Measurements from ENCODE around the gene SDK2.
"Not testable (repeated sequence)": the region's sequence is repeated elsewhere in the genome, so short reads cannot be mapped to it uniquely, and the experiment has no call there.

SDK2 gene

DNA sequence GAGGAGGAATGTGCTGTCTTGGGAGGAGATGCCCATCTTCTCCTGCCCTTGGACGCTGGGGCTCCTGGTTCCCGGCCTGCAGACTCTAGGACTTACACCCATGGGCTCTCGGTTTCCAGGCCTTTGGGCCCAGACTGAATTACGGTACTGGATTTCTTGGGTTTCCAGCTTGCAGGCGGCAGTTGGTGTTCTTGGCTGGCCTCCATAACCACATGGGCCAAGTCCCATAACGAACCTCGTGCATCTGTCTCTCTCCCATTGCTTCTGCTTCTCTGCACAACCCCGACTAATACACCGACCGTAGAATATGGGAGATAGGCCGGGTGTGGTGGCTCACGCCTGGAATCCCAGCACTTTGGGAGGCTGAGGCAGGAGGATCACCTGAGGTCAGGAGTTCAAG is 162.6 kb downstream of the SDK2 start:
- FAIRE-seq (no peak), DNase-seq (ENCODE audit: insufficient read length, low spot score) (no peak)
- no peak for TF ChIP-seq SPI1 (IDR thresholded peaks at IDR 0.05; ENCODE audit: low read depth, low read length)
- TF ChIP-seq TAF1 (IDR thresholded peaks at IDR 0.05; ENCODE audit: low read depth, low read length): no peak
- no peak for TF ChIP-seq PAX5 (IDR thresholded peaks at IDR 0.05; ENCODE audit: insufficient read depth, low read length, severe bottlenecking)
- TF ChIP-seq POLR2A (IDR thresholded peaks at IDR 0.05; ENCODE audit: low read depth, low read length): no peak
- no peak for TF ChIP-seq POU2F2 (IDR thresholded peaks at IDR 0.05; ENCODE audit: low read depth, low read length)
- TF ChIP-seq POLR2AphosphoS5 (IDR thresholded peaks at IDR 0.05; ENCODE audit: low read depth, low read length): no peak

DNA sequence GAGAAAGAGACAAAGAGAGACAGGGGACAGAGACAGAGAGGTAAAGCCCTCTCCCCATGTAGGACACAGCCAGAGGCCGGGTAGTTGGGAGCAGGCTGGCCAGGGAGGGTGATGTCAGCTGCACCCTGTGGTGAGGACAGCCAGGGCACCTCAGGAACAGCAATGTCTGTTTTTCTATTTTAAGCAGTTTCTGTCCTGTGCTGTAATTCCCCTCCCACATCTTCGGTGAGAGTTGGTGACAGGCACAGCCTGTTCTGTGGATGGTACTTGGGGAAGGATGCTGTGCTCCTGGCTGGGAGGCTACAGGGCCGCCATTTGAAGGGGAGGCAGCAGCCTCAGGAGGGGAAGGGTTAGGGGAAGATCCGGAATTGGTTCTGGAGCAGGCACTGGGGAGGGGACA is 163.5 kb downstream of the SDK2 start:
- DNase-seq (ENCODE audit: insufficient read length, low spot score): no peak
- TF ChIP-seq POU2F2 (IDR thresholded peaks at IDR 0.05; ENCODE audit: low read depth, low read length) (no peak), PAX5 (IDR thresholded peaks at IDR 0.05; ENCODE audit: insufficient read depth, low read length, severe bottlenecking) (no peak), SPI1 (IDR thresholded peaks at IDR 0.05; ENCODE audit: low read depth, low read length) (no peak)

DNA sequence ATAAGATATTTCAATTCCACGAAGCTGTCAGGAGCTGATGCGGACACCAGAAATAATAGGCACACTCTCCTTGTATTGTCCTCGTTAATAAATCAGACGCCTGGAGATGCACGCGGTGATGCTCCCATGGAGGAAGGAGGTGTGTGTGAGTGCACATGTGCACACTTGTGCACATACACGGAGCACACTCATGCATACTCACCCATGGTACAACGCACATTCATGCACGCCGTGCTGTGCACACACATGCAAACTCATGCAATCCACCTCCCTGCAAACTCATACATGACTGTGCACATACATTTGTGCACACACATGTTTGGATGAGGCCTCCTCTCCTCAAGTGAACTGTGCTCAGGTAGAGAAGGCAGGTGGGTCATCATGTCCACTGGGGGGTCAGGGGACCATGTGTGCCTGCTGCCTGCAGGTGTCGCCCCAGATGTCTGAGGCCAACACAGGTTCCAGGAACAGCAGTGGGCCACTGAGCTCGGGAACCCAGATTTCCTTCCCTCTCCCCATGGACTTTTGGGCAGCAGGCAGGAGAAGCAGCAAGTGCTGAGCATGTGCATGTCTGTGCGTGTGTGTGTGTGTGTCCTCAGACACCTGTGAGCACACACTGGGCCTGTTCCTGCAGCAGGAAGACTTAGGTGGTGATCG is 165.3 kb downstream of the SDK2 start:
- no peak for DNase-seq (ENCODE audit: insufficient read length, low spot score)
- no peak for FAIRE-seq
- TF ChIP-seq POLR2A (IDR thresholded peaks at IDR 0.05; ENCODE audit: low read depth, low read length) (no peak), POU2F2 (IDR thresholded peaks at IDR 0.05; ENCODE audit: low read depth, low read length) (no peak), POLR2AphosphoS5 (IDR thresholded peaks at IDR 0.05; ENCODE audit: low read depth, low read length) (no peak), TAF1 (IDR thresholded peaks at IDR 0.05; ENCODE audit: low read depth, low read length) (no peak), PAX5 (IDR thresholded peaks at IDR 0.05; ENCODE audit: insufficient read depth, low read length, severe bottlenecking) (no peak)

More for the DNA sequence above, 163.5 kb downstream of the SDK2 start:
- FAIRE-seq: no peak

DNA sequence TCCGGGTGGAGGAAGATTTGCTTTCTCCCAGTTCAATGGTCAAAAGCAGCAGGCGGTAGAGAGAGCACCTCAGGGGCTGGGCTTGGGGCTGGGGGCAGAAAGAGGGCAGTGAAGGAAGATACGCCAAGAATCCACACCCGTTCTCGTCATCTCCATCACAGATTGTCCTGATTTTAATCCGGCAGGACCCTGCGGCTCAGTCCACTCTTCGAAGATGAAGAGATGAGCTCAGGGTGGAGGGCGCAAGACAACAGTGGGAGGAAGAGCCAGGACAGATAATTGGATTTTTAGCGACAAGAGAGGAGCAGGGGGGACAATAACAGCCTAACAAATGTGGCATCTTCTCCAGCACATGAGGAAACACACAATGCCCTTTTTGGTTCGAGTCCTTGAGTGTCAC is 165.9 kb downstream of the SDK2 start:
- no peak for FAIRE-seq
- TF ChIP-seq POLR2AphosphoS5 (IDR thresholded peaks at IDR 0.05; ENCODE audit: low read depth, low read length) (no peak), SPI1 (IDR thresholded peaks at IDR 0.05; ENCODE audit: low read depth, low read length) (no peak), TAF1 (IDR thresholded peaks at IDR 0.05; ENCODE audit: low read depth, low read length) (no peak), POU2F2 (IDR thresholded peaks at IDR 0.05; ENCODE audit: low read depth, low read length) (no peak)
- no peak for DNase-seq (ENCODE audit: insufficient read length, low spot score)

DNA sequence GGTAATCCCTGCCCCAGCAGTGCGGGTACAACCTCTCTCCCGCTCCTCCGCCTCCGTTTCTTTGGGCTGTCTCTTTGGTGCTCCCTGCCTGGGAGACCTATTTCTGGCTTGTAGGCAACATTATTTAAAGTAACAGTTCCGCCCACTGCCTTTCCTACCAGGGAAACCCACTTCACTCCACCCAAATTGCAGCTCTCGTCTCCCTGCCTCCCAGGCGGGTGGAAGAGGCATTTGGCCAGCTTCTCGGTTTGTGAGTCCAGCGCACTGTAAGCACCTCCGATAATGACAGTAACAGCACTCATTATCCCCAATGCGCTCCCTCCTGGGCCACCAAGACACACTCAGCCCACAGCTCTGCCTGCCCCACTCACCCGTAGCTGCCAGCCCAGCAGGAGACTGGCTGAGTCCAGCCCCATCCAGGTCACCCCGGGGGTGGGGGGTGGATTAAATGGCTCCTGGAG is 167.3 kb downstream of the SDK2 start:
- DNase-seq (ENCODE audit: insufficient read length, low spot score) (no peak), FAIRE-seq (no peak)
- TF ChIP-seq SPI1 (IDR thresholded peaks at IDR 0.05; ENCODE audit: low read depth, low read length) (no peak), TAF1 (IDR thresholded peaks at IDR 0.05; ENCODE audit: low read depth, low read length) (no peak), POLR2AphosphoS5 (IDR thresholded peaks at IDR 0.05; ENCODE audit: low read depth, low read length) (no peak), POU2F2 (IDR thresholded peaks at IDR 0.05; ENCODE audit: low read depth, low read length) (no peak), POLR2A (IDR thresholded peaks at IDR 0.05; ENCODE audit: low read depth, low read length) (no peak), PAX5 (IDR thresholded peaks at IDR 0.05; ENCODE audit: insufficient read depth, low read length, severe bottlenecking) (no peak)

DNA sequence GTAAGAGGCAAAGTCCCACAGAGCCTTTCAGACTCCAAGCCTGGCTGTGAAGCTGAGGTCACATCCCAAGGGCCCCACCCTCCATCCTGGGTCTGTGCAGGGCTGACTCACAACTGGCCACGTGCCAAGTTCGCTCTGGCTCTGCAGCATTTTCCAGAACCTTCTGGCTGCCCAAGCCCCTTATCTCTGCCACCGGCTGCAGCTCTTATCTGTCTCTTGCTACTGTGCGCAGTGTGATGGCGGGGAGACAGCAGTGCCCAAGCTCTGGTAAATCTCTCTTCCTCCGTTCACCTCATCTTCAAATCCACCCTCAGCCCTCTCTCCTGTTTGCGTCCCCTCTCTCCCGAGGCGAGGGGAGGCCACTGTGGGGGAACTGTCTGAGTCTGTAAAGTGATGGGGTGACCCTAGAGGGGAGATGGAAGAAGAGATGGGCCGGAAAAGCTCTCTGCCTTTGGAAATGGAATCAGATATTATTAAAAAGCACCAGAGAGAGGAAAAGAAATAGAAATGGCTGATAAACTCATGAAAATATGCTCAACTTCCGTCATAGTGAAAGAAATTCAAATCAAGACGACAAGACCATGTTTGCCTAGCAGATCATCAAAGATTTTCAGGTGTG is 169.8 kb downstream of the SDK2 start:
- FAIRE-seq (no peak), DNase-seq (ENCODE audit: insufficient read length, low spot score) (no peak)
- TF ChIP-seq PAX5 (IDR thresholded peaks at IDR 0.05; ENCODE audit: insufficient read depth, low read length, severe bottlenecking) (no peak), SPI1 (IDR thresholded peaks at IDR 0.05; ENCODE audit: low read depth, low read length) (no peak), POLR2A (IDR thresholded peaks at IDR 0.05; ENCODE audit: low read depth, low read length) (no peak), POLR2AphosphoS5 (IDR thresholded peaks at IDR 0.05; ENCODE audit: low read depth, low read length) (no peak), TAF1 (IDR thresholded peaks at IDR 0.05; ENCODE audit: low read depth, low read length) (no peak), POU2F2 (IDR thresholded peaks at IDR 0.05; ENCODE audit: low read depth, low read length) (no peak)

DNA sequence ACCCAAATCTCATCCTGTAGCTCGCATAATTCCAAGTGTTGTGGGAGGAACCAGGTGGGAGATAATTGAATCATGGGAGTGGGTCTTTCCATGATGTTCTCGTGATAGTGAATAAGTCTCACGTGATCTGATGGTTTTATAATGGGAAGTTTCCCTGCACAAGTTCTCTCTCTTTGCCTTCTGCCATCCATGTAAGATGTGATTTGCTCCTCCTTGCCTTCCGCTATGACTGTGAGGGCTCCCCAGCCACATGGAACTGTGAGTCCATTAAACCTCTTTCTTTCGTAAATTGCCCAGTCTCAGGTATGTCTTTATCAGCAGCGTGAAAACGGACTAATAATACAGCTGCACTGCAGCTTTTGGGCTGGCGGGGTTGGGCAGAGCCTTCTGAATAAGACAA is 171.5 kb downstream of the SDK2 start:
- DNase-seq (ENCODE audit: insufficient read length, low spot score); FAIRE-seq: not testable (repeated sequence)

DNA sequence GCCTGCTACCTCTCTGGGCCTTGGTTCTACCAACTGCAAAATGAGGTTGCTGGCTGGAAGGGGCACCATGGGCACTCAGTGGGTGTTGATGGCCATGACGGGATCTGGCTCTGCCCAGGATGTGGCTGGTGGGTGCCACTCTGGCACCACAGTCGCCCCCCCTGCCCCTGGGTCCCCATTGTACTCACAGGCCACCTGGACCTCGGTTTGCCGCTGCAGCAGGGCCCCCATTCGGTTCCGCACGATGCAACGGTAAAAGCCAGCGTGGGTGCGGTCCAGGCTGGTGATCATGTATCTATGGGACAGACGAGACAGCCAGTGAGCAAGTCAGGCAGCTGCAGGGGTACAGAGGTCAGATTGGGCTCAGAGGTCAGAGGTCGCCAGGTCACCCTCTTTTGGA is 172.3 kb downstream of the SDK2 start:
- DNase-seq (ENCODE audit: insufficient read length, low spot score): no peak
- TF ChIP-seq PAX5 (IDR thresholded peaks at IDR 0.05; ENCODE audit: insufficient read depth, low read length, severe bottlenecking) (no peak), TAF1 (IDR thresholded peaks at IDR 0.05; ENCODE audit: low read depth, low read length) (no peak), SPI1 (IDR thresholded peaks at IDR 0.05; ENCODE audit: low read depth, low read length) (no peak), POLR2AphosphoS5 (IDR thresholded peaks at IDR 0.05; ENCODE audit: low read depth, low read length) (no peak), POLR2A (IDR thresholded peaks at IDR 0.05; ENCODE audit: low read depth, low read length) (no peak), POU2F2 (IDR thresholded peaks at IDR 0.05; ENCODE audit: low read depth, low read length) (no peak)
- no peak for FAIRE-seq

DNA sequence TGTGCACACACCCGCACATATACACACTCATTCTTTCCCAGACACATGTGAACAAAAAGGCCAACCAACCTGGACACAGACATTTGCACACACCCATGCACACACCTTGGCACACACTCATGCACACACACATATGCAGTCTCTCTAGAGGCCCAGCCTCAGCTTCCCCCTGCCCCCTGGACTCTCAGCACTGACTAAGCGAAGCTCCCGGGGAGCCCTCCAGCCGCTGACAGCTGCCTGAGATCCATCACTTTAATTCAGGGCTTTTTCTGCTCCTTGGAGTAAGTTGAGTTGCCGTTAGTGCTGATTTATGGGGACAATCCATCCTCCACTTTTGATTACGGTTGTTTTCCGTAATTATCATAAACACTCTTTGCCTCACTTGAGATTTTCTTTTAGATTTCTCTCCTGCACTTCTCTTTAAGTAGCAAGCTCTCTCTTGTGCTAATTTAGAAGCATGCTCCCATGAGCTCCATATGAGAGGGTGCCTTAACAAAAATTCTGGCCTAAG is 173.9 kb downstream of the SDK2 start:
- FAIRE-seq (no peak), DNase-seq (ENCODE audit: insufficient read length, low spot score) (no peak)
- TF ChIP-seq POLR2AphosphoS5 (IDR thresholded peaks at IDR 0.05; ENCODE audit: low read depth, low read length): no peak
- no peak for TF ChIP-seq POLR2A (IDR thresholded peaks at IDR 0.05; ENCODE audit: low read depth, low read length)
- TF ChIP-seq POU2F2 (IDR thresholded peaks at IDR 0.05; ENCODE audit: low read depth, low read length): no peak
- no peak for TF ChIP-seq TAF1 (IDR thresholded peaks at IDR 0.05; ENCODE audit: low read depth, low read length)
- no peak for TF ChIP-seq PAX5 (IDR thresholded peaks at IDR 0.05; ENCODE audit: insufficient read depth, low read length, severe bottlenecking)
- no peak for TF ChIP-seq SPI1 (IDR thresholded peaks at IDR 0.05; ENCODE audit: low read depth, low read length)

DNA sequence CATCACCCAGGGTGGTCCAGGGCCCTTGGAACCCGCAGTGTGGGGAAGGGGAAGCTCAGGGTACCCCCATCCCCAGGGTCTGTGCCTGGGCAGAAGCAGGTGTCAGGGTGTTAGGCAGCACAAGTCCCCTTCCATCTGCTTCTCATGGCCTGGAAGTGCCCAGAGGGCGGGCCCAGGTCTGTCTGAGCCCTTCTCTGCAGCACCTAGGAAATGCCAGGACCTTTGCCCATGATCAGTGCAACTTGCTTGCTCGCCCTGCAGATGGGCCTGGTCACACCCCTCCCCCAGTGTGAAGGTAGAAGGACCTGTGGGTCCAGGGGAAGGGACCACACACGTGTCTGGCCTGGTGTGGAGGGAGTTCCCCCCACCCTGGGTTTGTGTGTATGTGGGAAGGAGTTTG is 174.9 kb downstream of the SDK2 start:
- DNase-seq (ENCODE audit: insufficient read length, low spot score) (no peak), FAIRE-seq (no peak)
- TF ChIP-seq PAX5 (IDR thresholded peaks at IDR 0.05; ENCODE audit: insufficient read depth, low read length, severe bottlenecking): no peak
- TF ChIP-seq TAF1 (IDR thresholded peaks at IDR 0.05; ENCODE audit: low read depth, low read length): no peak
- TF ChIP-seq SPI1 (IDR thresholded peaks at IDR 0.05; ENCODE audit: low read depth, low read length): no peak
- TF ChIP-seq POLR2A (IDR thresholded peaks at IDR 0.05; ENCODE audit: low read depth, low read length): no peak
- TF ChIP-seq POLR2AphosphoS5 (IDR thresholded peaks at IDR 0.05; ENCODE audit: low read depth, low read length): no peak
- no peak for TF ChIP-seq POU2F2 (IDR thresholded peaks at IDR 0.05; ENCODE audit: low read depth, low read length)
